ENCODE data around the gene DLL1.

The DLL1 gene

GRCh38 chr6:170253226-170253909 is 37.5 kb downstream of the DLL1 start:
- no peak for TF ChIP-seq CTCF (IDR thresholded peaks at IDR 0.05; ENCODE audit: low read depth, low read length)
- DNase-seq = no peak
- no peak overlapping the region for H3K4me3 ChIP-seq (ENCODE audit: low read depth, low read length)
- H3K4me1 ChIP-seq = no peaks in the 10 kb centered on the region
- no peaks in the 10 kb centered on the region for H3K9me3 ChIP-seq
- no peaks in the 10 kb centered on the region for H3K27me3 ChIP-seq
- no peaks in the 10 kb centered on the region for H3K36me3 ChIP-seq

- no peak for TF ChIP-seq CTCF (IDR thresholded peaks at IDR 0.05; ENCODE audit: low read depth, low read length)
- DNase-seq = no peak
- no peaks in the 10 kb centered on the region for H3K9me3 ChIP-seq
- H3K4me3 ChIP-seq (ENCODE audit: low read depth, low read length) = no peak overlapping the region
- H3K27me3 ChIP-seq = no peaks in the 10 kb centered on the region
- H3K36me3 ChIP-seq = no peaks in the 10 kb centered on the region
- no peaks in the 10 kb centered on the region for H3K4me1 ChIP-seq
These were observed 38.9 kb downstream of the DLL1 start for GRCh38 chr6:170251776-170252571.

- no peak for TF ChIP-seq CTCF (IDR thresholded peaks at IDR 0.05; ENCODE audit: low read depth, low read length)
- DNase-seq = no peak
- Histone ChIP-seq H3K4me1 (no peaks in the 10 kb centered on the region), H3K36me3 (no peaks in the 10 kb centered on the region), H3K27me3 (no peaks in the 10 kb centered on the region), H3K4me3 (ENCODE audit: low read depth, low read length) (no peak overlapping the region), H3K9me3 (no peaks in the 10 kb centered on the region)
These were observed 39.7 kb downstream of the DLL1 start for GRCh38 chr6:170250981-170251775.

GRCh38 chr6:170250455-170250854 is 40.4 kb downstream of the DLL1 start:
- no peaks in the 10 kb centered on the region for H3K27me3 ChIP-seq

GRCh38 chr6:170249817-170250216 is 41.1 kb downstream of the DLL1 start:
- TF ChIP-seq CTCF (IDR thresholded peaks at IDR 0.05; ENCODE audit: low read depth, low read length) = no peak
- peaks cover under 1% of the 10 kb centered on the region; the same call in 1 of the 2 replicates for H3K4me1 ChIP-seq
- no peak for DNase-seq
- H3K4me3 ChIP-seq (ENCODE audit: low read depth, low read length) = no peak overlapping the region
- no peaks in the 10 kb centered on the region for H3K9me3 ChIP-seq
- no peaks in the 10 kb centered on the region for H3K27me3 ChIP-seq
- H3K36me3 ChIP-seq = no peaks in the 10 kb centered on the region

More at GRCh38 chr6:170250455-170250854, 40.4 kb downstream of the DLL1 start:
- no peaks in the 10 kb centered on the region for H3K9me3 ChIP-seq
- no peak overlapping the region for H3K4me3 ChIP-seq (ENCODE audit: low read depth, low read length)
- no peaks in the 10 kb centered on the region for H3K4me1 ChIP-seq
- TF ChIP-seq CTCF (IDR thresholded peaks at IDR 0.05; ENCODE audit: low read depth, low read length) = no peak
- no peaks in the 10 kb centered on the region for H3K36me3 ChIP-seq
- no peak for DNase-seq

All from BE2C (cell line).